ENCODE results near the gene EIF2AK2. TPM values are rescaled to one million over a fixed set of nuclear protein-coding genes. Genes with fewer than 3 reads are reported as not detected.
A peak's percentile ranks its signal among the peaks of the same experiment; 100 is the strongest.
"Not testable (repeated sequence)": the region's sequence is repeated elsewhere in the genome, so short reads cannot be mapped to it uniquely, and the experiment has no call there.

EIF2AK2 gene
- total RNA-seq (10 to 100 TPM; 17.3 to 48.5 (median 35.7) TPM), polyA plus RNA-seq (10 to 100 TPM in 1 of 3 donors, 1 to 10 TPM in 2; 5.6 to 35.4 (median 7.7) TPM)
- long read RNA-seq, donor 1, full-length matches to known transcripts: 4 of 4 reads
- long read RNA-seq, donor 1, partial matches to known transcripts: 0 of 4 reads
- long read RNA-seq, donor 1, other reads (novel, unspliced or antisense): 0 of 4 reads
- long read RNA-seq, donor 2, full-length matches to known transcripts: 5 of 5 reads
- long read RNA-seq, donor 2, partial matches to known transcripts: 0 of 5 reads
- long read RNA-seq, donor 2, other reads (novel, unspliced or antisense): 0 of 5 reads
- long read RNA-seq, donor 3, transcript EIF2AK2-206 (3 exons, 411 nt): major isoform, 6 of 6 reads
- long read RNA-seq, donor 3, partial matches to known transcripts: 0 of 6 reads
- long read RNA-seq, donor 3, other reads (novel, unspliced or antisense): 0 of 6 reads
- long read RNA-seq, donor 4, full-length matches to known transcripts: 2 of 22 reads
- long read RNA-seq, donor 4, partial matches to known transcripts: 9 of 22 reads
- long read RNA-seq, donor 4, other reads (novel, unspliced or antisense): 11 of 22 reads
- long read RNA-seq, donor 5, full-length matches to known transcripts: 13 of 19 reads
- long read RNA-seq, donor 5, partial matches to known transcripts: 2 of 19 reads
- long read RNA-seq, donor 5, other reads (novel, unspliced or antisense): 4 of 19 reads
- long read RNA-seq, donor 6, full-length matches to known transcripts: 5 of 14 reads
- long read RNA-seq, donor 6, partial matches to known transcripts: 5 of 14 reads
- long read RNA-seq, donor 6, other reads (novel, unspliced or antisense): 4 of 14 reads
- long read RNA-seq, donor 7, full-length matches to known transcripts: 1 of 26 reads
- long read RNA-seq, donor 7, partial matches to known transcripts: 20 of 26 reads
- long read RNA-seq, donor 7, other reads (novel, unspliced or antisense): 5 of 26 reads
- long read RNA-seq, donor 8, full-length matches to known transcripts: 6 of 6 reads
- long read RNA-seq, donor 8, partial matches to known transcripts: 0 of 6 reads
- long read RNA-seq, donor 8, other reads (novel, unspliced or antisense): 0 of 6 reads
- long read RNA-seq, donor 9, full-length matches to known transcripts: 5 of 5 reads
- long read RNA-seq, donor 9, partial matches to known transcripts: 0 of 5 reads
- long read RNA-seq, donor 9, other reads (novel, unspliced or antisense): 0 of 5 reads
- long read RNA-seq, donor 10, full-length matches to known transcripts: 1 of 1 reads
- long read RNA-seq, donor 10, partial matches to known transcripts: 0 of 1 reads
- long read RNA-seq, donor 10, other reads (novel, unspliced or antisense): 0 of 1 reads

DNA sequence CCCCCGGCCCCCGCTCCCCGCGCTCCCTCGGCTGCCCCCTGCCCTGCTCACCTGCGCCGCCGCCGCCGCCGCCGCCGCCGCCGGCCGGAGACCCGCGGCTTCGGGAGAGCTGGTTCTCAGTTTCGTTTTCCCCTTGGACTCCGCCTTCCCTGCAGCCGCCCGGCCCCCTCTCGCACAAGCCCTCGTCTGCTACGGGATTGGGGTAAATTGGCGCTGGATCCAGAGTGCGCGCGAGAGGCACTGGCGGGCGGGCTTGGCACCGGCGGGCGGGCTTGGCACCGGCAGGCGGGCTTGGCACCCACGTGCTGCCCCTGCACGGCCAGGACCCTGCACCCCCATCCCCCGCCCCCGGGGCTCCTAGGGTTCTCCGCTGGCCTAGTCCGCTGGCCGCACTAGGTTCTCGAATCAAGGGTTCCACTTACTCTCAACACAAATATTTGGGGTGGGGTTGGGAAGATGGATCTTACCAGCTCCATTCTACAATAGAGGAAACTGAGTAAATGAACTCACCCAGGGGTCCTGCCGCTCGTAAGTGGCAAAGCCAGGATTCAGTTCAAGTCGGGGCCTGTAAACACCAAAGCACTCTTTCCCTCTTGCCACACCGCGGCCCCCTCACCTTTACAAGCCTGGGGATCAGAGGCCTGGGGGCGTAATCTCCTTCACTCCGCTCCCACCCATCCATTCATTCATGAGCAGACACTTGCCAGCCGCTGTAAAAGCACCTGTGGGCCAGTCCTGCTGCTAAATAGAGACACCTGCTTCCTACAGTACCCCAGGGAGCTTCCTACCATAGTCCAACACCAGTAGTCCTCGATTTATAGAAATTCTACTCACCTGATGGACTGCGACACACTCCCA is at the start of gene EIF2AK2:
TSS of gene EIF2AK2 (minus strand) at position 124 of the 858 bp plus-strand sequence. CDS start 9,174 bp downstream, outside the sequence.
- no peaks in the 10 kb centered on the region for H3K9me3 ChIP-seq (replicated peaks in 1 of 3)
- H3K27me3 ChIP-seq: no peaks in the 10 kb centered on the region
- 11 to 78% (median 28%) methylated on average over 7 to 55 of the region's 55 CpGs for WGBS, 4 donors
- peak within 1 kb of the TSS; percentile 53 to 100 (median 74) for H3K4me3 ChIP-seq
- DNase-seq: peak; percentile 80 to 92 (median 92)
- peak within 1 kb of the TSS; percentile 36 to 97 (median 92) for H3K27ac ChIP-seq
- TF ChIP-seq, protein P1, sequence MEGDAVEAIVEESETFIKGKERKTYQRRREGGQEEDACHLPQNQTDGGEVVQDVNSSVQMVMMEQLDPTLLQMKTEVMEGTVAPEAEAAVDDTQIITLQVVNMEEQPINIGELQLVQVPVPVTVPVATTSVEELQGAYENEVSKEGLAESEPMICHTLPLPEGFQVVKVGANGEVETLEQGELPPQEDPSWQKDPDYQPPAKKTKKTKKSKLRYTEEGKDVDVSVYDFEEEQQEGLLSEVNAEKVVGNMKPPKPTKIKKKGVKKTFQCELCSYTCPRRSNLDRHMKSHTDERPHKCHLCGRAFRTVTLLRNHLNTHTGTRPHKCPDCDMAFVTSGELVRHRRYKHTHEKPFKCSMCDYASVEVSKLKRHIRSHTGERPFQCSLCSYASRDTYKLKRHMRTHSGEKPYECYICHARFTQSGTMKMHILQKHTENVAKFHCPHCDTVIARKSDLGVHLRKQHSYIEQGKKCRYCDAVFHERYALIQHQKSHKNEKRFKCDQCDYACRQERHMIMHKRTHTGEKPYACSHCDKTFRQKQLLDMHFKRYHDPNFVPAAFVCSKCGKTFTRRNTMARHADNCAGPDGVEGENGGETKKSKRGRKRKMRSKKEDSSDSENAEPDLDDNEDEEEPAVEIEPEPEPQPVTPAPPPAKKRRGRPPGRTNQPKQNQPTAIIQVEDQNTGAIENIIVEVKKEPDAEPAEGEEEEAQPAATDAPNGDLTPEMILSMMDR (IDR thresholded peaks at IDR 0.05): no peak
- TF ChIP-seq POLR2A (IDR thresholded peaks at IDR 0.05): peak in 1 of 2 donors; percentile 68
- H3K36me3 ChIP-seq (replicated peaks in 1 of 2): no peaks in the 10 kb centered on the region
- peaks cover 0 to 21% of the 10 kb centered on the region in 2 donors for H3K4me1 ChIP-seq (replicated peaks in 1 of 2)
- intact Hi-C loops (cut with DNase I): no loop called here

DNA sequence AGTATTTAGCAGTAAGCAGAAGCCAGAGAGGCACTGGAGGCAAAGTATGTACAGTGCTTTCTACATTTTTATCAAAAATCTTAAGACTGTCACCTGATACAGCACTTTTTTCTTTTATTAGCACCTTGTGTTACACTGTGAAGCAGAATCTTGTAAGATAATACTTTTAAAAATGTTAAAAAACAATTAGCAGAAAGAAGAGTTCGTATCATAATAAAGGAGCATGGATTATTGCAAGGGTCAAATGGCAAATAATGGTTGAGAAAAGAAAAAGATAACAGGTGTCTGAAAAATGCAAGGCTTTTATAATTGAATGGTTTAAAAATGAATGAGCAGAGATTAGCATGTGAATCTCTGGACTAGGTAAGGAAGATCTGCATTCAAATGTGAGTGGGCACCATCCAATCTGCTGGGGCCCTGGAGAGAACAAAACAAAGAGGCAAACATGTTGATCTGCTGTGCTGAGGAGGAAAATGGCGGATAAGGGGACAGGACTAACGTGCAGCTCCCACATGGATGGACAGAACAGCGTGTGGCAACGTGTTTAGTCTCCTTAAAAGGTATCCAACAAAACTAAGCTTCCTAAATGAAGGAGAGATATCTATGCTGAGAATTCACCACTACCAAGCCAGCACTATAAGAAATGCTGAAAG is 49.0 kb upstream of the EIF2AK2 start:
- Histone ChIP-seq H3K27me3 (no peaks in the 10 kb centered on the region), H3K4me1 (replicated peaks in 1 of 2) (no peaks in the 10 kb centered on the region), H3K36me3 (replicated peaks in 1 of 2) (peaks cover 4 to 63% of the 10 kb centered on the region in 2 donors), H3K27ac (no peak overlapping the region), H3K9me3 (replicated peaks in 1 of 3) (peaks cover 0 to 14% (median 14%) of the 10 kb centered on the region in 3 donors), H3K4me3 (no peak overlapping the region)
- 90 to 92% (median 92%) methylated on average over 5 of the region's 5 CpGs for WGBS, 4 donors
- intact Hi-C loops (cut with DNase I): loop anchor here in 1 of 2 donors (2.0 kb wide), 1 partner anchor 49 kb away; no protein-coding TSS in a partner anchor
- DNase-seq: no peak
- TF ChIP-seq, protein P1 (IDR thresholded peaks at IDR 0.05): no peak
- TF ChIP-seq POLR2A (IDR thresholded peaks at IDR 0.05): no peak

DNA sequence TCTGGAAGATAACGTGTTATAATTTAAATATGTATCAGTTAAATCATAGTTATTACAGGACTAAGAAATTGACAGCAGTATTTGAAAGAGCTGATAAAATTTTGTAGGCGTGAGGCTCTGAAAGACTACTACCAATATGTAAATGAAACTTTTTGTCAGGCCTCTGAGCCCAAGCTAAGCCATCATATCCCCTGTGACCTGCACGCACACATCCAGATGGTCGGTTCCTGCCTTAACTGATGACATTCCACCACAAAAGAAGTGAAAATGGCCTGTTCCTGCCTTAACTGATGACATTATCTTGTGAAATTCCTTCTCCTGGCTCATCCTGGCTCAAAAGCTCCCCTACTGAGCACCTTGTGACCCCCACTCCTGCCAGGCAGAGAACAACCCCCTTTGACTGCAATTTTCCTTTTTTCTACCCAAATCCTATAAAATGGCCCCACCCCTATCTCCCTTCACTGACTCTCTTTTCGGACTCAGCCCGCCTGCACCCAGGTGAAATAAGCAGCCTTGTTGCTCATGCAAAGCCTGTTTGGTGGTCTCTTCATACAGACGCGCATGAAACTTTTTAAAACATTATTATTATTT is 48.4 kb upstream of the EIF2AK2 start:
- H3K4me1 ChIP-seq (replicated peaks in 1 of 2); H3K27me3 ChIP-seq; H3K4me3 ChIP-seq; DNase-seq; H3K27ac ChIP-seq: not testable (repeated sequence)
- intact Hi-C loops (cut with DNase I): loop anchor here in 1 of 2 donors (2.0 kb wide), 1 partner anchor 50 kb away; no protein-coding TSS in a partner anchor
- WGBS, 4 donors: 85 to 93% (median 91%) methylated on average over 8 of the region's 8 CpGs
- Histone ChIP-seq H3K9me3 (replicated peaks in 1 of 3) (peaks cover 0 to 14% (median 14%) of the 10 kb centered on the region in 3 donors), H3K36me3 (replicated peaks in 1 of 2) (peaks cover 4 to 63% of the 10 kb centered on the region in 2 donors)

Measured in adrenal gland (tissue), 19 donors.